Left lung (tissue), 10 donors: ENCODE results near the gene CLIC5. TPM values are rescaled to one million over a fixed set of nuclear protein-coding genes. Genes with fewer than 3 reads are reported as not detected.

Experiments used
- ATAC-seq: fragments of 200-7000 bp; cut with Tn5 transposase; one replicate; pipeline ENCODE4 v1.9.1; 2020; ENCODE audit warnings: moderate library complexity
- DNase-seq, 4 donors: peaks; one replicate each; pipeline ENCODE4 v3.0.0-alpha.2; 2013 to 2020
- H3K27ac ChIP-seq, 2 donors: fragments of 200-600 bp; sonication (generic) in 1 of 2; one replicate each; pipeline versions ENCODE4 v1.5.0 to v1.8.0; 2020 to 2021
- H3K27me3 ChIP-seq, 2 donors: fragments of 200-600 bp; sonication (generic) in 1 of 2; one replicate each; pipeline versions ENCODE4 v1.5.0 to v1.8.0; 2020 to 2021
- H3K36me3 ChIP-seq, 2 donors: fragments of 200-600 bp; sonication (generic) in 1 of 2; one replicate each; pipeline versions ENCODE4 v1.5.0 to v1.8.0; 2020 to 2021
- H3K4me1 ChIP-seq, 2 donors: fragments of 200-600 bp; one replicate each; pipeline ENCODE4 v1.8.0; 2021
- H3K4me3 ChIP-seq, 2 donors: fragments of 200-600 bp; sonication (generic) in 1 of 2; one replicate each; pipeline versions ENCODE4 v1.5.0 to v1.8.0; 2020 to 2021; ENCODE audit warnings: mild to moderate bottlenecking in 1 of 2
- H3K9me3 ChIP-seq, 2 donors: fragments of 200-600 bp; sonication (generic) in 1 of 2; one replicate each; pipeline versions ENCODE4 v1.5.0 to v1.8.0; 2020 to 2021
- intact Hi-C, 2 donors: fragments of 100-400 bp; cut with DNase I; formaldehyde crosslinking; loops; one replicate each; pipeline versions ENCODE4 v1.11.2 to v1.14.2; 2022
- polyA plus RNA-seq, 6 donors: library from polyadenylated mRNA; unstranded; fragments of 120-200 nt; gene quantifications; one replicate each; pipeline ENCODE4 v1.2.1, GENCODE V29; 2013; ENCODE audit not compliant: insufficient read length in 6 of 6
- total RNA-seq, 2 donors: library from RNA; stranded (reverse); fragmentation: NEBNext Ultra II Directional; extraction: Animal tissue kit (Norgen Biotek cat#: 25700); gene quantifications; one replicate each; pipeline ENCODE4 v1.2.1, GENCODE V29; 2021
- TF ChIP-seq, protein P1 (sequence below), 2 donors: fragments of 200-600 bp; sonication (generic) in 1 of 2; IDR thresholded peaks; one replicate each; pipeline versions ENCODE4 v1.5.0 to v1.8.0; 2021; ENCODE audit warnings: antibody characterized with exemption in 2 of 2
- donor health status: DM: no; HTN: yes; CAD: no.
- donor health status: DM: no; HTN: no; CAD: no.

The CLIC5 gene
- total and polyA plus RNA-seq, 8 donors, result 8.8 to 179 (median 10.2) TPM

DNA sequence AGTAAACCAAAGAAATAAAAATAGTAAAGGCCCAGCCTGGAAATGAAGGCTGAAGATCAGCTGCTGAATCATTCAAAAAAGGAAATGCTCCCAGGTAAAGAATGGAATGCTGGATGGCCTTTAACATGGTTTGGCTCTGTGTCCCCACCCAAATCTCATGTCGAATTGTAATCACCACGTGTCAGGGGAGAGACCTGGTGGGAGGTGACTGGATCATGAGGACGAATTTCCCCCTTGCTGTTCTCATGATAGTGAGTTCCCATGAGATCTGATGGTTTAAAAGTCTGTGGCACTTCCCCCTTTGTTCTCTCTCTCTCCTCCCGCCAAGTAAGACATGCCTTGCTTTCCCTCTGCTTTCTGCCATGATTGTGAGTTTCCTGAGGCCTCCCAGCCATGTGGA is 9.9 kb upstream of the CLIC5 start:
- H3K9me3 ChIP-seq, result no peaks in the 10 kb centered on the region
- H3K4me1 ChIP-seq, result no peaks in the 10 kb centered on the region
- no peaks in the 10 kb centered on the region for H3K27me3 ChIP-seq
- H3K27ac ChIP-seq, result no peak overlapping the region
- DNase-seq (no peak), ATAC-seq (no peak)
- H3K36me3 ChIP-seq, result no peaks in the 10 kb centered on the region
- H3K4me3 ChIP-seq, result no peak overlapping the region
- intact Hi-C loops, result no loop called here
- TF ChIP-seq, protein P1, sequence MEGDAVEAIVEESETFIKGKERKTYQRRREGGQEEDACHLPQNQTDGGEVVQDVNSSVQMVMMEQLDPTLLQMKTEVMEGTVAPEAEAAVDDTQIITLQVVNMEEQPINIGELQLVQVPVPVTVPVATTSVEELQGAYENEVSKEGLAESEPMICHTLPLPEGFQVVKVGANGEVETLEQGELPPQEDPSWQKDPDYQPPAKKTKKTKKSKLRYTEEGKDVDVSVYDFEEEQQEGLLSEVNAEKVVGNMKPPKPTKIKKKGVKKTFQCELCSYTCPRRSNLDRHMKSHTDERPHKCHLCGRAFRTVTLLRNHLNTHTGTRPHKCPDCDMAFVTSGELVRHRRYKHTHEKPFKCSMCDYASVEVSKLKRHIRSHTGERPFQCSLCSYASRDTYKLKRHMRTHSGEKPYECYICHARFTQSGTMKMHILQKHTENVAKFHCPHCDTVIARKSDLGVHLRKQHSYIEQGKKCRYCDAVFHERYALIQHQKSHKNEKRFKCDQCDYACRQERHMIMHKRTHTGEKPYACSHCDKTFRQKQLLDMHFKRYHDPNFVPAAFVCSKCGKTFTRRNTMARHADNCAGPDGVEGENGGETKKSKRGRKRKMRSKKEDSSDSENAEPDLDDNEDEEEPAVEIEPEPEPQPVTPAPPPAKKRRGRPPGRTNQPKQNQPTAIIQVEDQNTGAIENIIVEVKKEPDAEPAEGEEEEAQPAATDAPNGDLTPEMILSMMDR (IDR thresholded peaks at IDR 0.05), result no peak

DNA sequence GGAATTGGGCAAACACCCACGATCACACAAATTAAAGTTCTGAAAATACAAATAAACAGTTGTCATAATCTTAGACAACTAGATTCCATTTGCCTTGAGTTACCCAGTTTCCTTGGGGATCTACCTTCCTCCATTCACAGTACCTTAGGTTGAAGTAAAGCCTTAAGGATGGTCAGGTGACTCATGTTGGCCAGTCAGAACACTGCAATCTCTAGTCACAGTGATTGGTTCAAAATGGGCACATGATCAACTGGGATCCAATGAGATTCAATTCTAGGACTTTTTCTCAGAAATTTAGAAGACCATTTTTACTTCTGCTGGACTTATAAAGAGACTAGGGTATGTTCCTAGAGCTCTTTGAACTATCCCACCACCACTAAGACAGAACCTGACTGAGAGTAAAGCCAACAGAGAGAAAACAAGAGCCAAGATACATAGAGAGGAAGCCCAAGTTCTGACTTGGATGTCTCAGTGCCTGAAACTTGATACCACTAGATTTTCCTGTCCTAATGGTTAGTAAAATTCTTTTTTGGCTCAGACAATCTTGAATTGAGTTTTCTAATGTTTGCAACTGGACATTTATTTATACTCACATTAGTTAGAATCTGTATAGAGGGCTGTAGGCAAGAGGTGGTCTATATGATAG is 8.6 kb upstream of the CLIC5 start:
- Histone ChIP-seq H3K4me1 (no peaks in the 10 kb centered on the region), H3K27me3 (no peaks in the 10 kb centered on the region), H3K36me3 (no peaks in the 10 kb centered on the region), H3K4me3 (no peak overlapping the region), H3K27ac (no peak overlapping the region), H3K9me3 (no peaks in the 10 kb centered on the region)
- ATAC-seq (no peak), DNase-seq (no peak)
- intact Hi-C loops, result no loop called here
- TF ChIP-seq, protein P1 (IDR thresholded peaks at IDR 0.05), result no peak

DNA sequence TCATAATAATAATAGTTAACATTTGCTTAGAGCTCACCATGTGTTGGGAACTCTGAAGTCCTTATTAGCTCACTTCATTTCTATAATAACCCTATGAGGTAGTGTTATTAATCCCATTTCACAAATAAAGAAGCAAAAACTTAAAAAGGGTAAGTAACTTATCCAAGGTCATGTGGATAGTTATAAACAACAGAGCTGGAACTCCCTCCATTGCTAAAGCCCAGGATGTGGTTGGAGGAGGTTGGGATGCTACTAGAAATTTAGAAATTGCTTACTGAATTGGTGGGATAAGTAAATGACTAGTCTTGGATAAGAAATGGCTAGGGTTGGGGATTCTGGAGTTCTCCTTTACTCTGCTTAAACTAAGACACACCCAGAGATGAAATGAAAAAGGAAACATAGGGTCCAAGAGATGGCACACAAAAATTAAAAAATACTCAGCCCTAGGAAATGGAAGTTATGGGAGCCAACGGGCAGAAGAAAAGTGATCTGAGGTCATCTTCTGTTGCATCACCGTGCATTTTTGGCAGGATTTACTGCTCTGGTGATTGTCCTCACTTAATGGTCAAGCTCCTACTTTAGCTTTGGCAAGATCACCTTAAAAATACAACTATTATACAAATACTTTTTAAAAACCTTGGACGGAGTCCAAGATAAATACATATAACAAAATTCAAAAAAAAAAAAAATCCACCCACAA is 7.7 kb upstream of the CLIC5 start:
- Histone ChIP-seq H3K27ac (no peak overlapping the region), H3K27me3 (no peaks in the 10 kb centered on the region), H3K36me3 (no peaks in the 10 kb centered on the region), H3K9me3 (no peaks in the 10 kb centered on the region), H3K4me3 (no peak overlapping the region), H3K4me1 (no peaks in the 10 kb centered on the region)
- TF ChIP-seq, protein P1 (IDR thresholded peaks at IDR 0.05), result no peak
- DNase-seq, result no peak
- intact Hi-C loops, result no loop called here
- no peak for ATAC-seq

DNA sequence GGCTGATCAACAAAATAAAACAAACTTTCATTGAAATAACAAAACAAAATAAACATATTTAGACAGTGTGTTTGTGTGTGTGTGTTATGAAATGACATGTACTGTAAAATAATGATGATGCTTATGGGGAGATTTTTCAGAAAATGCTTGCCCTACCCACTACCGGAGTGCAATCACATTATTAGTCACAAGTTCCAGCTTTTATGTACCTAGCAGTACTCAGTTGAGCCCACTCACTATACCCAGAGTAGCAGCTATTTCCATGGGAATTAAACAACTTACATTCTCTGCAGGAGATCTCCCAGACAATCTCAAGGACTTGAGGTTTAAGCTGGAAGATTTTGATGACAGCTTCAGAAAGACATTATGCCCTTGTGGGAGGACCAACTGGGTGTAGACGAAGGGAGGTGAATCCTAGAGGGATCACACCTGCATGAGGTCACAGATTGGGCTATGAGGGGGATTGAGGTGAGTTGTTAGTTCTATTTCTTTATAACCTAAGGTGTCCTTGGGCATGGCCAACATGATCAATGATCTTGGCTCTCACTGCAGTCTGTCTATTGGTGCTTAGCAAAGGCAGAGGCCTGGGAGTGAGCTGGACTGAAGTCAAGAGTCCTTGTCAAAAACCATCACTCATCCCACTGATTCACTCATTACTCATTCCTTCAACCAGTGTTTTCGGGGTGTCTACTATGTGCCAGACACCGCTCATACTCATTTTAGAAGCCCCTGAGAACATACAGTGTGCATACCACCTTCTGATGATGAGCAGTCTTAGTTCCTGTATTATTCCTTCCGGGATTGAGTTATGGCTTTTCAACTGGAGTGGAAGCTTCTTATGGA is 6.7 kb upstream of the CLIC5 start:
- TF ChIP-seq, protein P1 (IDR thresholded peaks at IDR 0.05), result no peak
- DNase-seq (no peak), ATAC-seq (no peak)
- Histone ChIP-seq H3K27me3 (peaks cover 4 to 7% of the 10 kb centered on the region in 2 donors), H3K4me1 (no peaks in the 10 kb centered on the region), H3K4me3 (no peak overlapping the region), H3K27ac (no peak overlapping the region), H3K36me3 (no peaks in the 10 kb centered on the region), H3K9me3 (no peaks in the 10 kb centered on the region)
- intact Hi-C loops, result no loop called here

DNA sequence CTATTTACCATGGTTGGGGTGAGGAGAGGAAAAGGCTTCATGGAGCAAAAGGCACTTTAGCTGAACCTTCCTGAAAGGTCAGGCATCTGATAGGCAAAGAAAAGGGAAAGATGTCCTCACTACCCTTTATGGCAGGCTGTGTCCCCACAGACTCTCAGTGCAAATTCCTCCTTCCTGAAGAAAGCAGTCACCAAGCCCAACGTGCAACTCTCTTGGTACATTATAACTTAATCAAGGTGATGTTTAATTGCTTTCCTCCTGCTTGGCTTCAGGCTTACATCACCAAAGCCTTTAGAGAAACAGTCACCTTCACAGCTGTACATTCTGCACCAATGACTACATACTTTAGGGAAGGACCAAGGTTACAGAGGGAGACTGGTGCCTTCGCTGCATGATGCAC is 2.1 kb upstream of the CLIC5 start:
- Histone ChIP-seq H3K27ac (no peak overlapping the region), H3K27me3 (peaks cover 23 to 40% of the 10 kb centered on the region in 2 donors), H3K9me3 (no peaks in the 10 kb centered on the region), H3K4me3 (no peak overlapping the region), H3K36me3 (no peaks in the 10 kb centered on the region), H3K4me1 (peaks cover 3 to 14% of the 10 kb centered on the region in 2 donors)
- TF ChIP-seq, protein P1 (IDR thresholded peaks at IDR 0.05), result no peak
- ATAC-seq (no peak), DNase-seq (no peak)
- intact Hi-C loops, result no loop called here
